22Rv1 (cell line): ENCODE measurements around the gene PXDN.
"Not testable (repeated sequence)": the region's sequence is repeated elsewhere in the genome, so short reads cannot be mapped to it uniquely, and the experiment has no call there.

Source experiments
- H3K27ac ChIP-seq: fragments of 450-650 bp; 2 replicates; pipeline ENCODE4 v1.5.1; 2017
- CTCF ChIP-seq: fragments of 450-650 bp; IDR thresholded peaks from 2 replicates; pipeline ENCODE4 v1.5.1; 2017; ENCODE audit warnings: mild to moderate bottlenecking
- ZFX ChIP-seq: fragments of 450-650 bp; IDR thresholded peaks from 2 replicates; pipeline ENCODE4 v1.6.1; 2017; ENCODE audit warnings: antibody characterized with exemption, borderline replicate concordance

PXDN gene

GRCh38 chr2:1736045-1736444, 8.3 kb downstream of the PXDN start:
- TF ChIP-seq CTCF, result no peak
- TF ChIP-seq ZFX, result no peak
- H3K27ac ChIP-seq, result no peak overlapping the region

- H3K27ac ChIP-seq, result not testable (repeated sequence)
Measured at GRCh38 chr2:1733298-1733697, 11.0 kb downstream of the PXDN start.

- H3K27ac ChIP-seq, result no peak overlapping the region
- TF ChIP-seq CTCF (no peak), ZFX (no peak)
Measured at GRCh38 chr2:1731963-1732768, 12.1 kb downstream of the PXDN start.

- no peak overlapping the region for H3K27ac ChIP-seq
- no peak for TF ChIP-seq CTCF
- no peak for TF ChIP-seq ZFX
Measured at GRCh38 chr2:1731447-1731962, 12.8 kb downstream of the PXDN start.

- H3K27ac ChIP-seq, result no peak overlapping the region
- TF ChIP-seq ZFX (no peak), CTCF (no peak)
Measured at GRCh38 chr2:1730015-1730927, 14.0 kb downstream of the PXDN start.

- H3K27ac ChIP-seq, result no peak overlapping the region
Measured at GRCh38 chr2:1729242-1729641, 15.1 kb downstream of the PXDN start.

GRCh38 chr2:1728821-1729220, 15.5 kb downstream of the PXDN start:
- no peak overlapping the region for H3K27ac ChIP-seq
- TF ChIP-seq CTCF (no peak), ZFX (no peak)

More at GRCh38 chr2:1729242-1729641, 15.1 kb downstream of the PXDN start:
- TF ChIP-seq CTCF, result no peak
- no peak for TF ChIP-seq ZFX
